HCT116 (cell line): ENCODE data around the gene PJA1. TPM values are rescaled to one million over a fixed set of nuclear protein-coding genes. Genes with fewer than 3 reads are reported as not detected.

Experiments
- ATAC-seq: fragments of 200-7000 bp; cut with Tn5 transposase; 2 replicates; pipeline ENCODE4 v1.9.1; 2020; ENCODE audit warnings: mild to moderate bottlenecking, moderate library complexity
- BruUV-seq: library from RNA; stranded (reverse); fragments of 400-500 nt; replicated peaks from 2 replicates; lab custom pipeline; 2021; lab: Mats Ljungman, UMichigan
- CTCF ChIA-PET: fragments of 300-600 bp; sonication (Branson Sonifier 250); formaldehyde crosslinking; loops from one replicate; lab custom pipeline; 2021; ENCODE audit warnings: antibody characterized with exemption; lab: Charles Lee
- POLR2A ChIA-PET: fragments of 300-600, 350-600 bp; sonication (Branson Sonifier 250); formaldehyde crosslinking; loops from one replicate; lab custom pipeline; 2021; ENCODE audit warnings: antibody characterized with exemption; lab: Charles Lee
- RAD21 ChIA-PET, 2 experiments: fragments of 300-600 bp; sonication (Branson Sonifier 250); formaldehyde crosslinking; loops; one replicate each; lab custom pipeline; 2023; ENCODE audit warnings: low total read pairs in 2 of 2; ENCODE audit not compliant: uncharacterized antibody in 2 of 2, unreplicated experiment in 2 of 2, low non-redundant PET in 1 of 2; lab: Charles Lee
- DNase-seq: peaks from one replicate; pipeline ENCODE4 v3.0.0-alpha.2; 2010; ENCODE audit warnings: low read depth, low spot score
- H2AFZ ChIP-seq: fragments of 200-600 bp; shearing (Covaris generic), sonication (generic); 2 replicates; pipeline ENCODE4 v1.6.1; 2017; ENCODE audit warnings: low read depth, mixed run types, mixed read lengths, antibody characterized with exemption, low read length; ENCODE audit not compliant: poor library complexity, severe bottlenecking
- H3K27ac ChIP-seq: 2 replicates; pipeline ENCODE4 v1.5.1; 2012; ENCODE audit warnings: low read depth, low read length
- H3K27me3 ChIP-seq: fragments of 200-600 bp; sonication (generic); 2 replicates; pipeline ENCODE4 v1.6.1; 2016; ENCODE audit warnings: mixed run types, low read length, mixed read lengths; ENCODE audit not compliant: insufficient read depth
- H3K36me3 ChIP-seq, 2 experiments: fragments of 200-500 bp in 1 of 2; fragments of 200-600 bp in 1 of 2; sonication (Bioruptor generic) in 1 of 2; sonication (generic) in 1 of 2; 2 replicates each; pipeline versions ENCODE4 v1.5.1 to v1.6.1; 2014 to 2016; ENCODE audit warnings: low read length in 2 of 2, inconsistent platforms in 1 of 2, mixed read lengths in 1 of 2, mixed run types in 1 of 2; ENCODE audit not compliant: insufficient read depth in 2 of 2, control insufficient read depth in 1 of 2
- H3K4me1 ChIP-seq, 2 experiments: fragments of 200-600 bp in 1 of 2; sonication (generic) in 1 of 2; 2 replicates each; pipeline versions ENCODE4 v1.5.1 to v1.6.1; 2012 to 2017; ENCODE audit warnings: low read length in 2 of 2, inconsistent platforms in 1 of 2, mild to moderate bottlenecking in 1 of 2, mixed read lengths in 1 of 2, mixed run types in 1 of 2, moderate library complexity in 1 of 2; ENCODE audit not compliant: insufficient read depth in 2 of 2, control insufficient read depth in 1 of 2
- H3K4me2 ChIP-seq: fragments of 200-600 bp; sonication (generic); 2 replicates; pipeline ENCODE4 v1.6.1; 2017; ENCODE audit warnings: mixed run types, low read length, mixed read lengths
- H3K4me3 ChIP-seq, 2 experiments: fragments of 200-600 bp in 1 of 2; sonication (generic) in 1 of 2; replicated peaks in 1 of 2; 2 replicates each; pipeline ENCODE4 v1.5.1; 2011 to 2016; ENCODE audit warnings: low read length in 2 of 2, control low read depth in 1 of 2, low read depth in 1 of 2, mild to moderate bottlenecking in 1 of 2, mixed read lengths in 1 of 2, mixed run types in 1 of 2
- H3K79me2 ChIP-seq: fragments of 200-600 bp; sonication (generic); 2 replicates; pipeline ENCODE4 v1.6.1; 2017; ENCODE audit warnings: mild to moderate bottlenecking, mixed run types, low read length, moderate library complexity, mixed read lengths; ENCODE audit not compliant: insufficient read depth
- H3K9ac ChIP-seq: fragments of 200-600 bp; sonication (generic); 2 replicates; pipeline ENCODE4 v1.6.1; 2016; ENCODE audit warnings: low read length, mixed read lengths
- H3K9me2 ChIP-seq: fragments of 200-600 bp; sonication (generic), shearing (Covaris generic); 2 replicates; pipeline ENCODE4 v1.6.1; 2017; ENCODE audit warnings: mixed run types, mild to moderate bottlenecking, moderate library complexity; ENCODE audit not compliant: insufficient read depth
- H3K9me3 ChIP-seq, 2 experiments: fragments of 200-500 bp in 1 of 2; fragments of 200-600 bp in 1 of 2; sonication (Bioruptor generic) in 1 of 2; sonication (generic) in 1 of 2; 2 replicates each; pipeline ENCODE4 v1.6.1; 2014 to 2017; ENCODE audit warnings: low read length in 2 of 2, mixed read lengths in 2 of 2, inconsistent platforms in 1 of 2, low read depth in 1 of 2, mild to moderate bottlenecking in 1 of 2, mixed run types in 1 of 2, moderate library complexity in 1 of 2; ENCODE audit not compliant: control insufficient read depth in 1 of 2, insufficient read depth in 1 of 2
- H4K20me1 ChIP-seq: fragments of 200-600 bp; sonication (generic), shearing (Covaris generic); 2 replicates; pipeline ENCODE4 v1.6.1; 2017; ENCODE audit warnings: mixed run types, mild to moderate bottlenecking, moderate library complexity; ENCODE audit not compliant: insufficient read depth
- CEBPB ChIP-seq: IDR thresholded peaks from 2 replicates; pipeline ENCODE4 v1.6.1; 2012; ENCODE audit warnings: low read depth
- ELF1 ChIP-seq: IDR thresholded peaks from 2 replicates; pipeline ENCODE4 v1.6.1; 2012; ENCODE audit warnings: low read depth, borderline replicate concordance
- EZH2phosphoT487 ChIP-seq: fragments of 200-600 bp; IDR thresholded peaks from 2 replicates; pipeline ENCODE4 v1.6.1; 2018; ENCODE audit warnings: antibody characterized with exemption, borderline replicate concordance
- FOSL1 ChIP-seq: IDR thresholded peaks from 2 replicates; pipeline ENCODE4 v1.6.1; 2012; ENCODE audit warnings: low read depth
- JUND ChIP-seq: IDR thresholded peaks from 2 replicates; pipeline ENCODE4 v1.6.1; 2012
- POLR2AphosphoS5 ChIP-seq: IDR thresholded peaks from 2 replicates; pipeline ENCODE4 v1.6.1; 2011; ENCODE audit warnings: mild to moderate bottlenecking, low read depth, low read length, moderate library complexity
- RAD21 ChIP-seq: IDR thresholded peaks from 2 replicates; pipeline ENCODE4 v1.6.1; 2012; ENCODE audit warnings: low read depth, mild to moderate bottlenecking
- YY1 ChIP-seq: IDR thresholded peaks from 2 replicates; pipeline ENCODE4 v1.6.1; 2011; ENCODE audit warnings: low read length, low read depth, moderate library complexity, mild to moderate bottlenecking; ENCODE audit not compliant: insufficient replicate concordance; ENCODE audit errors: extremely low read depth
- ZNF274 ChIP-seq: fragments of 200-500 bp; sonication (Bioruptor generic); IDR thresholded peaks from 2 replicates; pipeline ENCODE4 v1.6.1; 2014; ENCODE audit warnings: mild to moderate bottlenecking, low read depth, low read length, inconsistent platforms
- intact Hi-C: fragments of 100-400 bp; cut with micrococcal nuclease; formaldehyde crosslinking; loops from 2 replicates; pipeline ENCODE4 v1.10.0; 2022
- total RNA-seq: library from RNA; stranded (reverse); gene quantifications from one replicate; pipeline ENCODE4 v1.2.1, GENCODE V29; 2021; ENCODE audit not compliant: unreplicated experiment
- TF ChIP-seq, protein P1 (sequence below): IDR thresholded peaks from 2 replicates; pipeline ENCODE4 v1.6.1; 2011; ENCODE audit warnings: mild to moderate bottlenecking, low read length, moderate library complexity; ENCODE audit not compliant: insufficient replicate concordance; ENCODE audit errors: extremely low read depth
- TF ChIP-seq, protein P2 (sequence below): IDR thresholded peaks from 2 replicates; pipeline ENCODE4 v1.6.1; 2012
- TF ChIP-seq, protein P3 (sequence below), 3 experiments: fragments of 200-600 bp in 1 of 3; sonication (generic) in 1 of 3; IDR thresholded peaks in 2 of 3; conservative IDR thresholded peaks in 1 of 3; 2 replicates each; pipeline ENCODE4 v1.5.1; 2012 to 2017; ENCODE audit warnings: low read depth in 2 of 3, low read length in 2 of 3, antibody characterized with exemption in 1 of 3, borderline replicate concordance in 1 of 3, control low read depth in 1 of 3, mild to moderate bottlenecking in 1 of 3, mixed read lengths in 1 of 3, mixed run types in 1 of 3, moderate library complexity in 1 of 3; ENCODE audit not compliant: insufficient read depth in 1 of 3

PJA1 gene
- total RNA-seq, 1 experiment from 2014 or later = 15.7 TPM

DNA sequence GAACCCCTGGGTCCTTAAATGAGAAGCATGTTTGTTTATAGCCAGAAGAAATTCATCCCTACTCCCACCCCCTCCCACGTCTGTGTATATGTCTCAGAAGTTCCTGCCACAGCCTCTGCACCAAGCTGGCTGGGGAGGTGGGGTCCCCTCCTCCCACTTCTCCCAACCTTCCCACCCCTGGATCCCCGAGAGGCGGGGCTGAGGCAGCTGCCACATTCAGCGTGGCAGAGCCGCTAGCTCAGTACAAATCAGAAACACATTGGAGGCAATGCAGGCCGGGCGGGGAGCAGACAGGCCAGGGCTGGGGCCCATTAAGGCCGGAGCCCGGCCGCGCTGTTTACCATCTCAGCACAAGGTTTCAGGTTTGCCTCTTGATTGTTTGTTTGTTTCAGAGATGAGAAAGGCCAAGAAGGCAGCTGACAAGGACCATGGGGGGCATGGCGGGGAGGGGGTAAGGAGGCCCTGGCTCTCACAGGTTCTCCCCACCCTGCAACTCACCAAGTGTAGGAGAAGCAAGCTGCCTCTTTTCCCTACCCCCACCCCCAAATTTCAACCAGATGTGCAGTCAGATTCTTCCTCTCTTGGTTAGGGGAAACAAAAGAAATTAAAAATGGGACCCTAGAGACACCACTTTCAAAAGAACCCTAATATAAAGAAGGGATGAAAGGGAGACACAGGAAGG is 22.3 kb downstream of the PJA1 start:
- H3K9ac ChIP-seq = no peak overlapping the region
- H3K4me3 ChIP-seq = no peak overlapping the region
- no peak for ATAC-seq
- no peak overlapping the region for H3K27ac ChIP-seq
- ChIA-PET CTCF (no interaction called here), POLR2A (no interaction called here), RAD21 (no interaction called here)
- DNase-seq = no peak
- no peak overlapping the region for H2AFZ ChIP-seq
- H3K9me3 ChIP-seq = no peaks in the 10 kb centered on the region
- BruUV-seq = no TSS peak
- H3K36me3 ChIP-seq = no peaks in the 10 kb centered on the region
- TF ChIP-seq, protein P1, sequence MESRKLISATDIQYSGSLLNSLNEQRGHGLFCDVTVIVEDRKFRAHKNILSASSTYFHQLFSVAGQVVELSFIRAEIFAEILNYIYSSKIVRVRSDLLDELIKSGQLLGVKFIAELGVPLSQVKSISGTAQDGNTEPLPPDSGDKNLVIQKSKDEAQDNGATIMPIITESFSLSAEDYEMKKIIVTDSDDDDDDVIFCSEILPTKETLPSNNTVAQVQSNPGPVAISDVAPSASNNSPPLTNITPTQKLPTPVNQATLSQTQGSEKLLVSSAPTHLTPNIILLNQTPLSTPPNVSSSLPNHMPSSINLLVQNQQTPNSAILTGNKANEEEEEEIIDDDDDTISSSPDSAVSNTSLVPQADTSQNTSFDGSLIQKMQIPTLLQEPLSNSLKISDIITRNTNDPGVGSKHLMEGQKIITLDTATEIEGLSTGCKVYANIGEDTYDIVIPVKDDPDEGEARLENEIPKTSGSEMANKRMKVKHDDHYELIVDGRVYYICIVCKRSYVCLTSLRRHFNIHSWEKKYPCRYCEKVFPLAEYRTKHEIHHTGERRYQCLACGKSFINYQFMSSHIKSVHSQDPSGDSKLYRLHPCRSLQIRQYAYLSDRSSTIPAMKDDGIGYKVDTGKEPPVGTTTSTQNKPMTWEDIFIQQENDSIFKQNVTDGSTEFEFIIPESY = no peak
- no peak for TF ChIP-seq ELF1
- TF ChIP-seq, protein P2, sequence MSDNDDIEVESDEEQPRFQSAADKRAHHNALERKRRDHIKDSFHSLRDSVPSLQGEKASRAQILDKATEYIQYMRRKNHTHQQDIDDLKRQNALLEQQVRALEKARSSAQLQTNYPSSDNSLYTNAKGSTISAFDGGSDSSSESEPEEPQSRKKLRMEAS = no peak
- TF ChIP-seq JUND = no peak
- TF ChIP-seq CEBPB = no peak
- TF ChIP-seq FOSL1 = no peak
- no peaks in the 10 kb centered on the region for H3K27me3 ChIP-seq
- intact Hi-C loops = no loop called here
- no peaks in the 10 kb centered on the region for H3K79me2 ChIP-seq
- no peaks in the 10 kb centered on the region for H3K9me2 ChIP-seq
- H3K4me2 ChIP-seq = no peak overlapping the region
- no peaks in the 10 kb centered on the region for H4K20me1 ChIP-seq
- H3K4me1 ChIP-seq = peaks cover 0 to 3% of the 10 kb centered on the region in 2 experiments; a peak in 2 of 4 replicates

DNA sequence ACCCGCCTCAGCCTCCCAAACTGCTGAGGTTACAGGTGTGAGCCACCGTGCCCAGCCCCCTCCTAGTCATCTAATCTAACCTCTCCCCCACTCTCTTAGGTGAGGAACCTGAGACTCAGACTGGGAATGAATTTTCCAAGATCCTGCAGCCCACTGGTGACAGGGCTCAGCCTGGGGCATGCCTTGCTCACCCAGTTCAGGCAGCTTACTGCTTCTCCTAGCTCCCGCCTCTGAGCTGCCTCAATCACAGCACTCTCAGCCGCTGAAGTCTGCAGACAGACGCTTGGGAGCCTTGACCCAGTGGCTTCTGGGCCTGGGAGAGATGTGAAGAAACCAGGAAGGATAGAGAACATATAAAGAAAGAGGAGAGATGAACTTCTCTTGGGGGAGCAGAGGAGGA is 24.4 kb downstream of the PJA1 start:
- H3K79me2 ChIP-seq = no peaks in the 10 kb centered on the region
- H3K9ac ChIP-seq = no peak overlapping the region
- ChIA-PET CTCF (no interaction called here), RAD21 (no interaction called here), POLR2A (no interaction called here)
- H3K4me2 ChIP-seq = no peak overlapping the region
- BruUV-seq = no TSS peak
- DNase-seq = no peak
- no peaks in the 10 kb centered on the region for H3K4me1 ChIP-seq
- no peaks in the 10 kb centered on the region for H4K20me1 ChIP-seq
- no peak overlapping the region for H2AFZ ChIP-seq
- no peak overlapping the region for H3K4me3 ChIP-seq
- no peaks in the 10 kb centered on the region for H3K27me3 ChIP-seq
- no peak overlapping the region for H3K27ac ChIP-seq
- H3K36me3 ChIP-seq = no peaks in the 10 kb centered on the region
- intact Hi-C loops = no loop called here
- no peaks in the 10 kb centered on the region for H3K9me2 ChIP-seq
- no peaks in the 10 kb centered on the region for H3K9me3 ChIP-seq
- ATAC-seq = no peak
- TF ChIP-seq, protein P1 = no peak
- TF ChIP-seq, protein P3, sequence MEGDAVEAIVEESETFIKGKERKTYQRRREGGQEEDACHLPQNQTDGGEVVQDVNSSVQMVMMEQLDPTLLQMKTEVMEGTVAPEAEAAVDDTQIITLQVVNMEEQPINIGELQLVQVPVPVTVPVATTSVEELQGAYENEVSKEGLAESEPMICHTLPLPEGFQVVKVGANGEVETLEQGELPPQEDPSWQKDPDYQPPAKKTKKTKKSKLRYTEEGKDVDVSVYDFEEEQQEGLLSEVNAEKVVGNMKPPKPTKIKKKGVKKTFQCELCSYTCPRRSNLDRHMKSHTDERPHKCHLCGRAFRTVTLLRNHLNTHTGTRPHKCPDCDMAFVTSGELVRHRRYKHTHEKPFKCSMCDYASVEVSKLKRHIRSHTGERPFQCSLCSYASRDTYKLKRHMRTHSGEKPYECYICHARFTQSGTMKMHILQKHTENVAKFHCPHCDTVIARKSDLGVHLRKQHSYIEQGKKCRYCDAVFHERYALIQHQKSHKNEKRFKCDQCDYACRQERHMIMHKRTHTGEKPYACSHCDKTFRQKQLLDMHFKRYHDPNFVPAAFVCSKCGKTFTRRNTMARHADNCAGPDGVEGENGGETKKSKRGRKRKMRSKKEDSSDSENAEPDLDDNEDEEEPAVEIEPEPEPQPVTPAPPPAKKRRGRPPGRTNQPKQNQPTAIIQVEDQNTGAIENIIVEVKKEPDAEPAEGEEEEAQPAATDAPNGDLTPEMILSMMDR (IDR thresholded peaks at IDR 0.05 in 2 of 3, conservative IDR thresholded peaks at IDR 0.05 in 1 of 3; ENCODE audit: borderline replicate concordance in 1 of 3, insufficient read depth in 1 of 3, low read depth in 2 of 3, low read length in 2 of 3) = no peak
- TF ChIP-seq POLR2AphosphoS5 (no peak), RAD21 (no peak), EZH2phosphoT487 (no peak), ZNF274 (no peak), CEBPB (no peak), FOSL1 (no peak), YY1 (no peak)
